HepG2 (cell line): ENCODE data around the gene NUP107. TPM values are rescaled to one million over a fixed set of nuclear protein-coding genes. Genes with fewer than 3 reads are reported as not detected.

Experiments used
- ATAC-seq: fragments of 200-7000 bp; cut with Tn5 transposase; 3 replicates; pipeline ENCODE4 v1.9.1; 2020; ENCODE audit warnings: mild to moderate bottlenecking, moderate library complexity
- BruUV-seq: library from RNA; stranded (reverse); fragments of 400-500 nt; replicated peaks from 2 replicates; lab custom pipeline; 2021; lab: Mats Ljungman, UMichigan
- CTCF ChIA-PET: fragments of 300-600 bp; formaldehyde crosslinking; extraction: SDS; loops from one replicate; lab custom pipeline; 2021; ENCODE audit warnings: low total read pairs, inconsistent platforms, low intra/inter-chr PET ratio; lab: Yijun Ruan, JAX
- POLR2A ChIA-PET: fragments of 350-600 bp; sonication (Branson Sonifier 250); formaldehyde crosslinking; loops from one replicate; lab custom pipeline; 2020; ENCODE audit warnings: antibody characterized with exemption, inconsistent platforms; lab: Yijun Ruan, JAX
- DNase-seq: peaks from one replicate; pipeline ENCODE4 v3.0.0-alpha.2; 2015; ENCODE audit warnings: low spot score
- FAIRE-seq: peaks from 3 replicates; lab custom pipeline; 2011; peaks lifted over from hg19 to GRCh38; lab: Jason Lieb, UNC
- H2AFZ ChIP-seq: one replicate; pipeline ENCODE4 v1.6.1; 2011; ENCODE audit warnings: low read length, inconsistent platforms
- H3K27ac ChIP-seq: fragments of 300-600 bp; 3 replicates; pipeline ENCODE4 v1.8.0; 2011; ENCODE audit warnings: mixed run types, mild to moderate bottlenecking, mixed read lengths, low read length, inconsistent platforms; ENCODE audit not compliant: insufficient read depth; ENCODE audit errors: extremely low read length
- H3K27me3 ChIP-seq, 2 experiments: fragments of 200-600 bp in 1 of 2; 2 replicates in 1 of 2; 3 replicates in 1 of 2; pipeline versions ENCODE4 v1.6.0 to v1.8.0; 2011; ENCODE audit warnings: low read length in 2 of 2, mild to moderate bottlenecking in 2 of 2, moderate library complexity in 2 of 2, inconsistent platforms in 1 of 2; ENCODE audit not compliant: insufficient read depth in 2 of 2, control insufficient read depth in 1 of 2
- H3K36me3 ChIP-seq, 2 experiments: fragments of 200-600 bp in 1 of 2; replicated peaks in 1 of 2; 2 replicates in 1 of 2; 3 replicates in 1 of 2; pipeline versions ENCODE4 v1.5.1 to v1.8.0; 2011; ENCODE audit warnings: low read length in 2 of 2, inconsistent platforms in 1 of 2; ENCODE audit not compliant: insufficient read depth in 2 of 2, control insufficient read depth in 1 of 2
- H3K4me1 ChIP-seq: 2 replicates; pipeline ENCODE4 v1.5.1; 2012; ENCODE audit warnings: low read length, inconsistent platforms; ENCODE audit not compliant: insufficient read depth
- H3K4me2 ChIP-seq: 2 replicates; pipeline ENCODE4 v1.6.0; 2011; ENCODE audit warnings: low read depth, low read length, inconsistent platforms
- H3K4me3 ChIP-seq, 3 experiments: fragments of 200-600 bp in 1 of 3; sonication (generic), shearing (Covaris generic) in 1 of 3; replicated peaks in 1 of 3; 2 replicates each; pipeline ENCODE4 v1.5.1; 2011 to 2016; ENCODE audit warnings: low read length in 3 of 3, inconsistent platforms in 2 of 3, low read depth in 2 of 3, mild to moderate bottlenecking in 2 of 3, control low read depth in 1 of 3, mixed read lengths in 1 of 3; ENCODE audit not compliant: insufficient read depth in 1 of 3
- H3K79me2 ChIP-seq: one replicate; pipeline ENCODE4 v1.6.1; 2011; ENCODE audit warnings: low read length, inconsistent platforms; ENCODE audit not compliant: insufficient read depth
- H3K9ac ChIP-seq: 2 replicates; pipeline ENCODE4 v1.6.0; 2011; ENCODE audit warnings: mild to moderate bottlenecking, low read depth, low read length, inconsistent platforms; ENCODE audit not compliant: insufficient read depth
- H3K9me3 ChIP-seq: 2 replicates; pipeline ENCODE4 v1.5.1; 2012; ENCODE audit warnings: mild to moderate bottlenecking, low read length
- H4K20me1 ChIP-seq: 2 replicates; pipeline ENCODE4 v1.6.0; 2011; ENCODE audit warnings: inconsistent platforms, mild to moderate bottlenecking, low read length, moderate library complexity; ENCODE audit not compliant: insufficient read depth
- ZBTB1 ChIP-seq: sonication (generic); formaldehyde crosslinking; IDR thresholded peaks from 2 replicates; pipeline ENCODE4 v1.4.0; 2020; ENCODE audit warnings: missing genetic modification reagents, borderline replicate concordance
- ZBTB40 ChIP-seq, 2 experiments: fragments of 450-650 bp in 1 of 2; sonication (generic) in 1 of 2; formaldehyde crosslinking in 1 of 2; IDR thresholded peaks; 2 replicates each; pipeline versions ENCODE4 v1.6.1 to v1.8.0; 2016 to 2022; ENCODE audit warnings: antibody characterized with exemption in 1 of 2, mild to moderate bottlenecking in 1 of 2, missing genetic modification reagents in 1 of 2
- WGBS: methylation state at CpG from one replicate; pipeline ENCODE4 v1.1.6; 2017; ENCODE audit warnings: low lambda C conversion rate; 5-methylcytosine and 5-hydroxymethylcytosine counted together
- in situ Hi-C: cut with HindIII; loops from 2 replicates; pipeline ENCODE4 v1.10.0; 2017; ENCODE audit warnings: low pct_unique_long_range_greater_than_20kb; ENCODE audit not compliant: extremely low pct_ligation_motif_present
- intact Hi-C: fragments of 100-400 bp; cut with micrococcal nuclease; formaldehyde crosslinking; loops from one replicate; pipeline ENCODE4 v1.10.0; 2022; ENCODE audit not compliant: unreplicated experiment
- polyA plus RNA-seq, 8 experiments: library from polyadenylated mRNA; depleted of rRNA in 3 of 8; stranded (reverse) in 7 of 8; unstranded in 1 of 8; fragments of >200 nt; fragmentation: Illumina TruSeq in 4 of 8; extraction: Trizol in 4 of 8; gene quantifications; 2 replicates each; pipeline versions ENCODE4 v1.2.1 to v1.2.3, GENCODE V29; 2011 to 2016; ENCODE audit warnings: low read depth in 4 of 8, missing spikeins in 1 of 8, mixed read lengths in 1 of 8; ENCODE audit not compliant: insufficient read depth in 1 of 8
- total RNA-seq, 5 experiments: library from RNA; depleted of rRNA; stranded (reverse); fragments of >200 nt; fragmentation: Illumina TruSeq; extraction: Trizol; gene quantifications; 2 replicates each; pipeline ENCODE4 v1.2.3, GENCODE V29; 2016; ENCODE audit warnings: low read depth in 1 of 5

Gene NUP107
- total and polyA plus RNA-seq, 2 of the 13 experiments (the other 11 are each of a cell fraction or from before 2014, with no cell fraction given): 54.7 to 100 TPM

GRCh38 chr12:68762691-68763090 is 75.9 kb downstream of the NUP107 start:
- no peaks in the 10 kb centered on the region for H3K27me3 ChIP-seq
- no peak overlapping the region for H3K4me3 ChIP-seq
- no TSS peak for BruUV-seq
- ChIA-PET CTCF (no interaction called here), POLR2A (interaction anchor here (1.7 kb wide), 1 partner anchor 24 kb away, joined by 4 read pairs; no protein-coding TSS in a partner anchor)
- H3K9me3 ChIP-seq: no peaks in the 10 kb centered on the region
- H3K27ac ChIP-seq: no peak overlapping the region
- H2AFZ ChIP-seq: no peak overlapping the region
- FAIRE-seq (no peak), DNase-seq (no peak)
- in situ Hi-C loops: no loop called here
- H3K36me3 ChIP-seq: peaks cover 9 to 42% of the 10 kb centered on the region in 2 experiments; a peak in 4 of 5 replicates
- no peak overlapping the region for H3K4me2 ChIP-seq
- TF ChIP-seq ZBTB40 (IDR thresholded peaks at IDR 0.05) (no peak), ZBTB40 (CRISPR knock-in tag; IDR thresholded peaks at IDR 0.05) (no peak), ZBTB1 (CRISPR knock-in tag) (no peak)
- TF ChIP-seq, all 625 proteins: peak for 0
- ATAC-seq: no peak
- Histone ChIP-seq H3K9ac (no peak overlapping the region), H4K20me1 (no peaks in the 10 kb centered on the region), H3K79me2 (no peaks in the 10 kb centered on the region), H3K4me1 (peaks cover 10% of the 10 kb centered on the region)
- 96% methylated on average over 3 of the region's 3 CpGs for WGBS
- intact Hi-C loops: no loop called here
